ENCODE data around the gene FAM163A. TPM values are rescaled to one million over a fixed set of nuclear protein-coding genes. Genes with fewer than 3 reads are reported as not detected.

Gene FAM163A
- total and polyA plus RNA-seq, 9 of the 15 experiments (the other 6 are each of a cell fraction or from before 2014, with no cell fraction given) = not detected

DNA sequence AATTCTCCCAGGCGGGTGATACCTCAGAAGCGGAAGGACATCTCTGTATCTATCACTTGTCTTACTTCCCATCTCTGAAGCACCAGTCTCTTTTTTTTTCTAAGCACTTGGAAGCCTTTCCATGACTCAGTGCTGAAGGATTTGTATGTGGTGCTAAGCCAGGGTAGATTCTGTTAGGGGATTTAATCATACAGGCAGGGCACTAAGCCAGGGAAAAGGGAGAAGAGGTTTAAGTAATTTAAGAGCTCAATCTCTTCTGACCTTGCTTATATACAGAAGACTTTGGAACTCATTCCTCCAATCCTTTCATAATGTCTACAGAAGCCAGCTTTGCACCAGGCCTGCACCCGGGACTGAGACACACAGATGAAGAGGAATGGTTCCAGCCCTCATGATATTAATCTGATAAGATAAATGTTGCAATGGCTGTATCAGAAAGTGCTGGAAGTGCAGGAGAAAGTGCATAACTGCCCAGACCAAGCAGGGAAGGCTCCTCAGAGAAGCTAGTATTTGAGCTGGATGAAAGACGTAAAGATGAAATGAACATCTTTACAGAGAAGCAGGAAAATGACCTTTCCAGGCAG, 11.0 kb downstream of the FAM163A start:
- H2AFZ ChIP-seq (ENCODE audit: low read depth, low read length) = no peak overlapping the region
- DNase-seq (ENCODE audit: extremely low read depth in 1 of 4, low spot score in 3 of 4) (no peak), FAIRE-seq (no peak), ATAC-seq (no peak)
- 0% methylated on average over 4 of the region's 4 CpGs for WGBS (ENCODE audit: insufficient coverage, low coverage, missing lambda C conversion rate)
- no peaks in the 10 kb centered on the region for H3K36me3 ChIP-seq (ENCODE audit: control insufficient read depth, insufficient read depth, low read length)
- intact Hi-C loops (cut with micrococcal nuclease) (no loop called here), in situ Hi-C loops (cut with MboI) (no loop called here)
- H3K9ac ChIP-seq (ENCODE audit: insufficient read depth in 1 of 2, low read depth in 2 of 2, low read length in 2 of 2) = no peak overlapping the region
- no peak overlapping the region for H3K4me2 ChIP-seq (ENCODE audit: insufficient read depth, low read length)
- no peaks in the 10 kb centered on the region for H3K9me1 ChIP-seq (ENCODE audit: control insufficient read depth, insufficient read depth, low read length)
- BruUV-seq (replicated peaks) = no TSS peak
- H4K20me1 ChIP-seq (replicated peaks; ENCODE audit: control insufficient read depth, insufficient read depth, low read length) = no peaks in the 10 kb centered on the region
- no peak overlapping the region for H3K4me3 ChIP-seq
- ChIA-PET POLR2A (no interaction called here), CTCF (ENCODE audit: low intra/inter-chr PET ratio) (no interaction called here)
- H3K27ac ChIP-seq (ENCODE audit: extremely low read depth, low read depth, low read length) = no peak overlapping the region
- no peaks in the 10 kb centered on the region for H3K79me2 ChIP-seq (ENCODE audit: control insufficient read depth, insufficient read depth, low read length)
- no peaks in the 10 kb centered on the region for H3K9me3 ChIP-seq (replicated peaks; ENCODE audit: control insufficient read depth, insufficient read depth, low read depth, low read length)
- H3K27me3 ChIP-seq (ENCODE audit: control insufficient read depth in 2 of 2, insufficient read depth in 2 of 2, low read length in 2 of 2) = peaks cover 10 to 11% of the 10 kb centered on the region in 2 experiments; a peak in 3 of 5 replicates
- H3K4me1 ChIP-seq (replicated peaks in 1 of 2; ENCODE audit: control insufficient read depth in 2 of 2, insufficient read depth in 2 of 2, low read length in 2 of 2) = no peaks in the 10 kb centered on the region
- TF ChIP-seq ATF7 (IDR thresholded peaks at IDR 0.05) = no peak
- TF ChIP-seq ZNF146 (CRISPR knock-in tag; IDR thresholded peaks at IDR 0.05; ENCODE audit: unreplicated experiment) = no peak
- TF ChIP-seq NFATC3 (IDR thresholded peaks at IDR 0.05) = no peak
- TF ChIP-seq ZNF24 (IDR thresholded peaks at IDR 0.05) = no peak
- no peak for TF ChIP-seq SMC3 (conservative IDR thresholded peaks at IDR 0.05; ENCODE audit: insufficient read depth, low read depth, low read length)
- TF ChIP-seq POU5F1 (IDR thresholded peaks at IDR 0.05; ENCODE audit: borderline replicate concordance, low read depth, low read length, partially characterized antibody) = no peak
- no peak for TF ChIP-seq TCFL5 (CRISPR knock-in tag; conservative IDR thresholded peaks at IDR 0.05)
- TF ChIP-seq CREM (IDR thresholded peaks at IDR 0.05; ENCODE audit: low read depth) = no peak
- TF ChIP-seq, protein P1, sequence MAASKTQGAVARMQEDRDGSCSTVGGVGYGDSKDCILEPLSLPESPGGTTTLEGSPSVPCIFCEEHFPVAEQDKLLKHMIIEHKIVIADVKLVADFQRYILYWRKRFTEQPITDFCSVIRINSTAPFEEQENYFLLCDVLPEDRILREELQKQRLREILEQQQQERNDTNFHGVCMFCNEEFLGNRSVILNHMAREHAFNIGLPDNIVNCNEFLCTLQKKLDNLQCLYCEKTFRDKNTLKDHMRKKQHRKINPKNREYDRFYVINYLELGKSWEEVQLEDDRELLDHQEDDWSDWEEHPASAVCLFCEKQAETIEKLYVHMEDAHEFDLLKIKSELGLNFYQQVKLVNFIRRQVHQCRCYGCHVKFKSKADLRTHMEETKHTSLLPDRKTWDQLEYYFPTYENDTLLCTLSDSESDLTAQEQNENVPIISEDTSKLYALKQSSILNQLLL (CRISPR knock-in tag; IDR thresholded peaks at IDR 0.05; ENCODE audit: borderline replicate concordance) = no peak
- TF ChIP-seq ZNF239 (CRISPR knock-in tag; IDR thresholded peaks at IDR 0.05) = no peak
- no peak for TF ChIP-seq MED1 (CRISPR knock-in tag; IDR thresholded peaks at IDR 0.05; ENCODE audit: borderline replicate concordance)
- TF ChIP-seq NFRKB (IDR thresholded peaks at IDR 0.05; ENCODE audit: low read depth) = no peak
- TF ChIP-seq, protein P2, sequence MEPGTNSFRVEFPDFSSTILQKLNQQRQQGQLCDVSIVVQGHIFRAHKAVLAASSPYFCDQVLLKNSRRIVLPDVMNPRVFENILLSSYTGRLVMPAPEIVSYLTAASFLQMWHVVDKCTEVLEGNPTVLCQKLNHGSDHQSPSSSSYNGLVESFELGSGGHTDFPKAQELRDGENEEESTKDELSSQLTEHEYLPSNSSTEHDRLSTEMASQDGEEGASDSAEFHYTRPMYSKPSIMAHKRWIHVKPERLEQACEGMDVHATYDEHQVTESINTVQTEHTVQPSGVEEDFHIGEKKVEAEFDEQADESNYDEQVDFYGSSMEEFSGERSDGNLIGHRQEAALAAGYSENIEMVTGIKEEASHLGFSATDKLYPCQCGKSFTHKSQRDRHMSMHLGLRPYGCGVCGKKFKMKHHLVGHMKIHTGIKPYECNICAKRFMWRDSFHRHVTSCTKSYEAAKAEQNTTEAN (CRISPR knock-in tag; IDR thresholded peaks at IDR 0.05) = no peak
- TF ChIP-seq, protein P3, sequence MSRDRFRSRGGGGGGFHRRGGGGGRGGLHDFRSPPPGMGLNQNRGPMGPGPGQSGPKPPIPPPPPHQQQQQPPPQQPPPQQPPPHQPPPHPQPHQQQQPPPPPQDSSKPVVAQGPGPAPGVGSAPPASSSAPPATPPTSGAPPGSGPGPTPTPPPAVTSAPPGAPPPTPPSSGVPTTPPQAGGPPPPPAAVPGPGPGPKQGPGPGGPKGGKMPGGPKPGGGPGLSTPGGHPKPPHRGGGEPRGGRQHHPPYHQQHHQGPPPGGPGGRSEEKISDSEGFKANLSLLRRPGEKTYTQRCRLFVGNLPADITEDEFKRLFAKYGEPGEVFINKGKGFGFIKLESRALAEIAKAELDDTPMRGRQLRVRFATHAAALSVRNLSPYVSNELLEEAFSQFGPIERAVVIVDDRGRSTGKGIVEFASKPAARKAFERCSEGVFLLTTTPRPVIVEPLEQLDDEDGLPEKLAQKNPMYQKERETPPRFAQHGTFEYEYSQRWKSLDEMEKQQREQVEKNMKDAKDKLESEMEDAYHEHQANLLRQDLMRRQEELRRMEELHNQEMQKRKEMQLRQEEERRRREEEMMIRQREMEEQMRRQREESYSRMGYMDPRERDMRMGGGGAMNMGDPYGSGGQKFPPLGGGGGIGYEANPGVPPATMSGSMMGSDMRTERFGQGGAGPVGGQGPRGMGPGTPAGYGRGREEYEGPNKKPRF (IDR thresholded peaks at IDR 0.05; ENCODE audit: low read depth, low read length) = no peak
- TF ChIP-seq MTA3 (IDR thresholded peaks at IDR 0.05; ENCODE audit: borderline replicate concordance) = no peak
- TF ChIP-seq ZFP1 (CRISPR knock-in tag; IDR thresholded peaks at IDR 0.05) = no peak
- no peak for TF ChIP-seq HEY1 (CRISPR knock-in tag; IDR thresholded peaks at IDR 0.05; ENCODE audit: borderline replicate concordance)
- no peak for TF ChIP-seq MCM2 (IDR thresholded peaks at IDR 0.05; ENCODE audit: low read depth)
- TF ChIP-seq U2AF1 (optimal IDR thresholded peaks at IDR 0.05; ENCODE audit: low read depth, low read length) = no peak
